ENCODE results near the gene ALG8. TPM values are rescaled to one million over a fixed set of nuclear protein-coding genes. Genes with fewer than 3 reads are reported as not detected.

ALG8 gene
- total and polyA plus RNA-seq, 2 of the 8 experiments (the other 6 are each of a cell fraction or from before 2014, with no cell fraction given), result 66.7 to 84.3 TPM

DNA sequence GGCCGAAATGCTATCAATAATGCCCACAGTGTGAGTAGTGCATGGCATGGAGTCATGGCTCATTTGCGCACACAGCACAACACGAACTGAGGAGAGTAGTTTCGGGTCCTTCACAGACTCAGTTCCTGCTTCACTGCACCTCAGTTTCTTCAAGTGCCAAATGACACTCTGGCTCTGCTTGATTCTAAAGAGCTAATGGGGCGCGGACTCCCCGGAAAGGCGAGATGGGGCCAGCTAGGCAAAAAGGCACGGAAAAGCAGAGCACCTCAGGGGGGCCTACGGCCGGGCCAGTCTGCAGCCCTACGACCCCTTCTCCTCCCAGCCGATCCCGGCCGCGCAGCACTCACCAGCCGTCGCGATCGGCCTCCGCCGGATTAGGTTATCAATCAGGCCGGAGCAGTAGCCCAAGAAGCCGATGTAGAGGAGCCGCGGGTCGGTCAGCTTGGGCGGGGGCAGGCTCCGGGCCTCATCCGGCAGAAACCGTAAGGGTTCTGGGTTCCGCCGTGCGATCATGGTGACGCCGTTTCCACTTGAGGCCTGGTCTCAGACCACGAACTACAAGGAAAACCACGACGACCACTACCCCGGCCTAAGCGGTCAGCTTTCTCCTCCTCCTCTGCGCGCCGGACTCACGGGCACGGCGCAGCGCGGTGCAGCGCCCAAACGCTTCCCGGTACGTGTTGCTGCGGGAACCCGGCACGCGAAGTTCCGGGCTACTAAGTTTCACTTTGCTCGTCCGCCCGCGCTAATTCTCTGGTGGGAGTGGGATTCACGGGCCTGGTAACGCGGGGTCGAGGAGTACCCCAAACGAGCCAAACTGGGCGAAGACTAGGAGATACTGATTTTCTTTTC is 60.0 kb downstream of the ALG8 start, which contains the start of gene NDUFC2 (continued):
- TF ChIP-seq, protein P1, sequence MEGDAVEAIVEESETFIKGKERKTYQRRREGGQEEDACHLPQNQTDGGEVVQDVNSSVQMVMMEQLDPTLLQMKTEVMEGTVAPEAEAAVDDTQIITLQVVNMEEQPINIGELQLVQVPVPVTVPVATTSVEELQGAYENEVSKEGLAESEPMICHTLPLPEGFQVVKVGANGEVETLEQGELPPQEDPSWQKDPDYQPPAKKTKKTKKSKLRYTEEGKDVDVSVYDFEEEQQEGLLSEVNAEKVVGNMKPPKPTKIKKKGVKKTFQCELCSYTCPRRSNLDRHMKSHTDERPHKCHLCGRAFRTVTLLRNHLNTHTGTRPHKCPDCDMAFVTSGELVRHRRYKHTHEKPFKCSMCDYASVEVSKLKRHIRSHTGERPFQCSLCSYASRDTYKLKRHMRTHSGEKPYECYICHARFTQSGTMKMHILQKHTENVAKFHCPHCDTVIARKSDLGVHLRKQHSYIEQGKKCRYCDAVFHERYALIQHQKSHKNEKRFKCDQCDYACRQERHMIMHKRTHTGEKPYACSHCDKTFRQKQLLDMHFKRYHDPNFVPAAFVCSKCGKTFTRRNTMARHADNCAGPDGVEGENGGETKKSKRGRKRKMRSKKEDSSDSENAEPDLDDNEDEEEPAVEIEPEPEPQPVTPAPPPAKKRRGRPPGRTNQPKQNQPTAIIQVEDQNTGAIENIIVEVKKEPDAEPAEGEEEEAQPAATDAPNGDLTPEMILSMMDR (IDR thresholded peaks at IDR 0.05; ENCODE audit: control extremely low read depth in 1 of 3, insufficient read depth in 1 of 3, low read depth in 1 of 3, low read length in 3 of 3), result 0 out of 4 replicates have a peak, but pooled peaks of 1 of the 3 experiments have one; percentile 4
- peak; percentile 71 for TF ChIP-seq BACH1 (IDR thresholded peaks at IDR 0.05; ENCODE audit: low read length)
- TF ChIP-seq EP300 (IDR thresholded peaks at IDR 0.05; ENCODE audit: borderline replicate concordance in 1 of 2, low read depth in 2 of 2, low read length in 2 of 2), result peak in 1 of 2 experiments; percentile 78; a peak in 1 of 3 replicates
- no peak for TF ChIP-seq SIRT6 (IDR thresholded peaks at IDR 0.05; ENCODE audit: low read length)
- TF ChIP-seq, protein P2, sequence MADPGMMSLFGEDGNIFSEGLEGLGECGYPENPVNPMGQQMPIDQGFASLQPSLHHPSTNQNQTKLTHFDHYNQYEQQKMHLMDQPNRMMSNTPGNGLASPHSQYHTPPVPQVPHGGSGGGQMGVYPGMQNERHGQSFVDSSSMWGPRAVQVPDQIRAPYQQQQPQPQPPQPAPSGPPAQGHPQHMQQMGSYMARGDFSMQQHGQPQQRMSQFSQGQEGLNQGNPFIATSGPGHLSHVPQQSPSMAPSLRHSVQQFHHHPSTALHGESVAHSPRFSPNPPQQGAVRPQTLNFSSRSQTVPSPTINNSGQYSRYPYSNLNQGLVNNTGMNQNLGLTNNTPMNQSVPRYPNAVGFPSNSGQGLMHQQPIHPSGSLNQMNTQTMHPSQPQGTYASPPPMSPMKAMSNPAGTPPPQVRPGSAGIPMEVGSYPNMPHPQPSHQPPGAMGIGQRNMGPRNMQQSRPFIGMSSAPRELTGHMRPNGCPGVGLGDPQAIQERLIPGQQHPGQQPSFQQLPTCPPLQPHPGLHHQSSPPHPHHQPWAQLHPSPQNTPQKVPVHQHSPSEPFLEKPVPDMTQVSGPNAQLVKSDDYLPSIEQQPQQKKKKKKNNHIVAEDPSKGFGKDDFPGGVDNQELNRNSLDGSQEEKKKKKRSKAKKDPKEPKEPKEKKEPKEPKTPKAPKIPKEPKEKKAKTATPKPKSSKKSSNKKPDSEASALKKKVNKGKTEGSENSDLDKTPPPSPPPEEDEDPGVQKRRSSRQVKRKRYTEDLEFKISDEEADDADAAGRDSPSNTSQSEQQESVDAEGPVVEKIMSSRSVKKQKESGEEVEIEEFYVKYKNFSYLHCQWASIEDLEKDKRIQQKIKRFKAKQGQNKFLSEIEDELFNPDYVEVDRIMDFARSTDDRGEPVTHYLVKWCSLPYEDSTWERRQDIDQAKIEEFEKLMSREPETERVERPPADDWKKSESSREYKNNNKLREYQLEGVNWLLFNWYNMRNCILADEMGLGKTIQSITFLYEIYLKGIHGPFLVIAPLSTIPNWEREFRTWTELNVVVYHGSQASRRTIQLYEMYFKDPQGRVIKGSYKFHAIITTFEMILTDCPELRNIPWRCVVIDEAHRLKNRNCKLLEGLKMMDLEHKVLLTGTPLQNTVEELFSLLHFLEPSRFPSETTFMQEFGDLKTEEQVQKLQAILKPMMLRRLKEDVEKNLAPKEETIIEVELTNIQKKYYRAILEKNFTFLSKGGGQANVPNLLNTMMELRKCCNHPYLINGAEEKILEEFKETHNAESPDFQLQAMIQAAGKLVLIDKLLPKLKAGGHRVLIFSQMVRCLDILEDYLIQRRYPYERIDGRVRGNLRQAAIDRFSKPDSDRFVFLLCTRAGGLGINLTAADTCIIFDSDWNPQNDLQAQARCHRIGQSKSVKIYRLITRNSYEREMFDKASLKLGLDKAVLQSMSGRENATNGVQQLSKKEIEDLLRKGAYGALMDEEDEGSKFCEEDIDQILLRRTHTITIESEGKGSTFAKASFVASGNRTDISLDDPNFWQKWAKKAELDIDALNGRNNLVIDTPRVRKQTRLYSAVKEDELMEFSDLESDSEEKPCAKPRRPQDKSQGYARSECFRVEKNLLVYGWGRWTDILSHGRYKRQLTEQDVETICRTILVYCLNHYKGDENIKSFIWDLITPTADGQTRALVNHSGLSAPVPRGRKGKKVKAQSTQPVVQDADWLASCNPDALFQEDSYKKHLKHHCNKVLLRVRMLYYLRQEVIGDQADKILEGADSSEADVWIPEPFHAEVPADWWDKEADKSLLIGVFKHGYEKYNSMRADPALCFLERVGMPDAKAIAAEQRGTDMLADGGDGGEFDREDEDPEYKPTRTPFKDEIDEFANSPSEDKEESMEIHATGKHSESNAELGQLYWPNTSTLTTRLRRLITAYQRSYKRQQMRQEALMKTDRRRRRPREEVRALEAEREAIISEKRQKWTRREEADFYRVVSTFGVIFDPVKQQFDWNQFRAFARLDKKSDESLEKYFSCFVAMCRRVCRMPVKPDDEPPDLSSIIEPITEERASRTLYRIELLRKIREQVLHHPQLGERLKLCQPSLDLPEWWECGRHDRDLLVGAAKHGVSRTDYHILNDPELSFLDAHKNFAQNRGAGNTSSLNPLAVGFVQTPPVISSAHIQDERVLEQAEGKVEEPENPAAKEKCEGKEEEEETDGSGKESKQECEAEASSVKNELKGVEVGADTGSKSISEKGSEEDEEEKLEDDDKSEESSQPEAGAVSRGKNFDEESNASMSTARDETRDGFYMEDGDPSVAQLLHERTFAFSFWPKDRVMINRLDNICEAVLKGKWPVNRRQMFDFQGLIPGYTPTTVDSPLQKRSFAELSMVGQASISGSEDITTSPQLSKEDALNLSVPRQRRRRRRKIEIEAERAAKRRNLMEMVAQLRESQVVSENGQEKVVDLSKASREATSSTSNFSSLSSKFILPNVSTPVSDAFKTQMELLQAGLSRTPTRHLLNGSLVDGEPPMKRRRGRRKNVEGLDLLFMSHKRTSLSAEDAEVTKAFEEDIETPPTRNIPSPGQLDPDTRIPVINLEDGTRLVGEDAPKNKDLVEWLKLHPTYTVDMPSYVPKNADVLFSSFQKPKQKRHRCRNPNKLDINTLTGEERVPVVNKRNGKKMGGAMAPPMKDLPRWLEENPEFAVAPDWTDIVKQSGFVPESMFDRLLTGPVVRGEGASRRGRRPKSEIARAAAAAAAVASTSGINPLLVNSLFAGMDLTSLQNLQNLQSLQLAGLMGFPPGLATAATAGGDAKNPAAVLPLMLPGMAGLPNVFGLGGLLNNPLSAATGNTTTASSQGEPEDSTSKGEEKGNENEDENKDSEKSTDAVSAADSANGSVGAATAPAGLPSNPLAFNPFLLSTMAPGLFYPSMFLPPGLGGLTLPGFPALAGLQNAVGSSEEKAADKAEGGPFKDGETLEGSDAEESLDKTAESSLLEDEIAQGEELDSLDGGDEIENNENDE (IDR thresholded peaks at IDR 0.05; ENCODE audit: insufficient replicate concordance, low read length), result no peak
- no peak for TF ChIP-seq RFX5 (IDR thresholded peaks at IDR 0.05; ENCODE audit: borderline replicate concordance, low read depth, low read length)
- peak; percentile 100 for TF ChIP-seq ASH2L (IDR thresholded peaks at IDR 0.05; ENCODE audit: low read length)
